HG03571 (cell line): Measurements from ENCODE around the gene ACTN4.

Experiments used
- ATAC-seq: cut with Tn5 transposase; IDR thresholded peaks from one replicate; pipeline ENCODE4 v1.9.1; 2021; ENCODE audit not compliant: unreplicated experiment

The ACTN4 gene

DNA sequence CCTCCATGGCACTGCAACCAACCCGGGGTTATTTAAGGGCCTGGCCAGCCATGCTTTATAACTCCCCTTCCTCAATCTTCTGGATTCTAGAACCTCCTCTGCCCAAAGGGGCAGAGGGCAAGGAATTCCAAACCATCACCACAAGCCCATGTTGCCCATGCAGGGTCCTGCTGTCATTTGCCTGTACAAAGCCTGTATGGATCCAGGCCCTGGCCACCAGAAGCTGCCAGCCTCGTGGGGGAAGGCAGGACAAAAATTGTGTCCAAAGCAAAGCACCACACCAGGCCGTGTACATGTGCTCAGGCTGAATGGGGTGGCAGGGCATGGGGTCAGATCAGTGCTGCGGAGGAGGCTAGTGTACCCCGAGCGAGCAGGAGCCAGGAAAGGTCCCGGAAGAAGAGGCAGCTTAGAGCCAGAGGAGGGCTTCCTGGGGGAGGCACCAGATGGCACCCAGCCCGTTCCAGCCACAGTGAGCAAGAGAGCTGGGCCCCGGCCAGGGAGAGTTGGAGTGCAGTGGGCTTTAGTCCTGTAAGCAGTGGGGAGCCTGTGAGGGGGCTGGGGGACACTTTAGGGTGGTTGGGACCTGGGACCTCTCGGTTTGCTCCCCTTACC is 61.1 kb downstream of the ACTN4 start:
- no peak for ATAC-seq

DNA sequence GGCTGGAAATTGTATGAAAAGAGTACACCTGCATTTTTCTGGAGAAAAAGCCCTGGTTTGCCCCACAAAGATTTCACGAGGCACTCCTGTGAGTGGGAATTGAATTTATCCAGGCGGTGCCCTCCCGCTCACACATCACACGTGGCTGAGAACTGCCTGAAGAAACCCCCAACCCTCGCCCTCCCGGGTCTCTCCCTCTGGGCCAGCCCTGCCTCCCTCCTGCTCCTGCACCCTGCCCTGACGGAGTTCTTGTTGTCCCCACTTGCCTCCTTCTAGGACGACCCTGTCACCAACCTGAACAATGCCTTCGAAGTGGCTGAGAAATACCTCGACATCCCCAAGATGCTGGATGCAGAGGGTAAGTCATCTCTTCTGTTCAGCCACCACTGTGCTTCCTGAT is 61.7 kb downstream of the ACTN4 start:
- no peak for ATAC-seq

DNA sequence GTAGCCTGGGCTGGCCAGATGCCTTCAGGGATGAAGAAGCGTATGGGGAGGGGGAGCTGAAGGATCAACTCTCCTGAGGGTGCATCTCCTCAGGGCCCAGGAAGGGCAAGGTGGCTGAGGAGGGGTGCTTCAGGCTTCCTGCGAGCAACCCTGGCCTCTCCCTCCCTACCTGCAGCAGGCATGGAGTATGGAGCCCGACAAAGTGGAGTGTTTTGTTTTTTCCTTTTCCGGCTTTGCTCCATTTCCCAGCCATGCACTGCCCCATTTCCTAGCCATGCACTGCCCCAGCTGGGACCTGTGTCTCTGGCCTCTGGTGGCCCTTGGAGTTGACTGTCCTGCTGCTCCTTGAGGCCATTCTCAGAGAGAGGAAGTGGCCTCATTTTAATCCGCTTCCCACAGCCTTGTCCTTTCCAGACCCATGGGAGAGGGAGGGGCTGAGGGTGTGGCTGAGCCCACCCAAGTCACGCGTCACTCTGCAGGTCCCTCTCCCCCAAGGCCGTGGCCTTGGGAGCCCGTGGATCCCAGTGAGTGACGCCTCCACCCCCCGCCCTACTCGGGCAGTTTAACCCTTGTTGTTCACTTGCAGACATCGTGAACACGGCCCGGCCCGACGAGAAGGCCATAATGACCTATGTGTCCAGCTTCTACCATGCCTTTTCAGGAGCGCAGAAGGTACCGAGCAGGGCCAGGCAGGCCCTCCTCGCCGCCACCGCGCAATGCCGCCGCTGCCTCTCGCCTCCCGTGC is 62.4 kb downstream of the ACTN4 start:
- ATAC-seq = no peak

DNA sequence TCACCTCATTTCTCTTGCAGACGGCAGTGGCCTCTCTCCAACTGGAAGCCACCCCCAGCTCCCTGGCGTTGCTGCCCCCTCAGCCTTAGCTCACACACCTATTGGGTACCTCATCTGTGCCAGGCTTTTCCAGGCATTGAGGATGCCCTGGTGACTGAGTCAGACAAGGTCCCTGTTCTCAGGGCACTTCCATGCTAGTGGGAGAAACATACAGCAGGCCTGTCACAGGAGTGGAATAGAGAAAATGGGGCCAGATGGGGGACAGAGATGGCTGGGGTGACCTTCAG is 62.9 kb downstream of the ACTN4 start:
- no peak for ATAC-seq

DNA sequence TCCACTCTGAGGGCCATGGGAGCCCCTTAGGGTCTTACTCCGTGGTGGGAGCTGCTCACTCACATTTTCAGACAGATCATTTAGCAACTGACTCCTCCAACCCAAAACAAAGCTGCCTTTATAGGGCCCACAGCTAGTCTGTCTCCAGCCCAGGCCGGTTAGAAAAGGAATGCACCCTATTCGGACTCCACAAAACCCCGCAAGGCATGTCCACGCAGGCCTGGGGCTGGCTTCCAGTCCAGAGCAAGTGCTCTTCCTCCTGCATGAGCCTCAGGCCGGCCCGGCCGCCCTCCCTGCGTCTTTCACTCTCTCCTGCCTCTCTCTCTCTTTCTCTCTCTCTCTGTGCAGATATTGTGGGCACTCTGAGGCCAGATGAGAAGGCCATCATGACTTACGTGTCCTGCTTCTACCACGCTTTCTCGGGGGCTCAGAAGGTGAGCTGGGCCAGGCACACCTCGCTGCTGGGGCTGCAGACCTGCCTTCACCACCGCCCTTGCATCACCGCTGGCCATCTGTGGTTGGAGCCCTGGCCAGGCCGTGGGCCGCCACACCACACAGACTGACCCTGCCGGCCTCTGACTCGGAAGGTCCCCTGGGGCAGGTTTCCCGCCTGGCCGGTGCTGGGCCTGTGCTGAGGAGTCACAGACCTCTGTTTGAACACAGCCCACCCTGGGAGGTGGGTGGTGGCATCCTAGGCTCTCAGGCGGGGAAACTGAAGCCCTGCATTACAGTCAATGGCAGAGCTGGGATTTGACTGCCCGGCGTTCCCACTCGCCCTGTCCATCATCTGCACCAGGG is 63.7 kb downstream of the ACTN4 start:
- no peak for ATAC-seq

DNA sequence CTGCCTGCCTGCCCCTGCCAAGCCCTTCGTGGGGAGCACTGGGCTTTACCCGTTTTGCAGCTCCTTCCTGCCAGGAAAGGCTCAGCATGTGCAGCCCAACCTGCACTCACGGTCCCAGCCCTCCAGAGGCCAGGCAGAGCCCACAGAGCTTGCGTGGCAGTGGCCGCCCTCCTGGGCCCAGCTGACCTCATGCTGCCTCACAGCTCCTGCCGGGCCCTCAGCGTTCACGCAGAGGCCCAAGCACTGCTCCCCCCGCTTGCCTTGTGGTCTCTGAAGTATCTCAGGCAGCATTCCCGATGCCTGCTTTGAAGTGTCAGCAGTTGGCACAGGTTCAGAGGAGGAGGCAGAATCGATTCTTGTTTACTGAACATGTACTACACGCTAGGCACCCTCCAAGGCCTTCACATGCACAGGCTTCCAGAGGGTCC is 64.3 kb downstream of the ACTN4 start:
- no peak for ATAC-seq

DNA sequence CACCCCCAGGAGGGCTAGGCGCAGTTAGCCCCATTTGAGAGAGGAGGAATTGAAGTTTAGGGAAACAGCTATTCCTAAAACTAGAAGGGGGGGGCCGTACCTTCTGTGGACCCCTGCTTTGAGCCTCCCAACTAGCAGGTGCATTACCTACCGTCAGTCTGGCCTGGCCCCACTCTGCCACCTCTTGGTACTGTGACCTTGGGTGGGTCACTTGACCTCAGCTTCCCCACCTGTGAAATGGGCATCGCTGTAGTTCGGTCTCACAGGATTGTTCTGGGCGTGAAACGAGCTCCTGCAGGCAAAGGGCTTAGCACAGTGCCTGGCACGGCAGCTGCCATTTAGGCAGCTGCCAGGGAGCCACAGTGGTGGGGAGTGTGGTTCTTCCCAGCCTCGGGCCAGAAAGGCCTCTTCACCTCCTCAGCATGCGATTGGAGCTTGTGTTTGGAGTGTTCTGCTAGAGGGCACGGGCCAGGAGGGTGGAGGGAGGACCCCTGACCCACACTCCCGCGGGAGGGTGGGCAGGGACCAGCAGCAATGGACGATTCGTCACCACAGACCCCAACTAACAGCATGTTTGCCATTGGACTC is 64.8 kb downstream of the ACTN4 start:
- no peak for ATAC-seq

DNA sequence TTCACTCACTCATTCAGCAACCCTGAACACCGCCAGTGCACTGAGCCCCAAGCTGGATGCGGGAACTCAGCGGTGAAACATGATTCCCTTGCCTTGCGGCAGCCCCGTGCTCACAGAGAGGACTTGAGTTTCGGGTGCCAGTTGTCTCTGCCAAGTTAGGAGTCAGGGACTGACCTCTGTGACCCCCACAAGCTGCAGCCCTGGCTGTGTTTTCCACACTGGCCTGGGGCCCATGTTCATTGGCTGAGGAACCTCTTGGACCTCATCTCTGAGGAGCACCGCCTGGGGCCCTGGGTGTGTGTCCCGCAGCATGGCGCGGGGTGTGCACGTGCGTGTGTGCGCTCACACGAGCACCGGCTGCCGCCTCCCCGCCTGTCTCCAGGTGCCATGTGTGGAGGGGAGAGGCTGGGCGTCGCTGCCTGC is 65.8 kb downstream of the ACTN4 start:
- no peak for ATAC-seq

DNA sequence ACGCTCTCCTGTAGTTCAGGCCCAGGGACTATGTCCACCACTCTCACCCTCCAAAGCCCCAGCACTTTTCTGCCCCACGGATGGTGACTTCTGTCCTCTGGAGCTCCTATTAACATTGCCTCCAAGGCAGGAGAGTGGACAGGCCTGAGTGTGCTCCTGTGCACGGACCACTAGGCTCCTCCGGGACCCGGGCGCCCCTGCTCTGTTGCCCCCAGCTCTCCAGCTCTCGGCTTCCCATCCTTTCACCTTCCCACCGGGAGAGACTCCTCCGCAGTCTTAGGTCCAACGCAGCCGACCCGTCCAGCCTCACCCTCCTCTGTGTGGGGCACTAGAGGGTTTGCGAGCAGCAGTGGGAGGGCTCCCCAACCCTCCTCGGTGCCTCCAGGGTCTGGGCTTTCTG is 66.4 kb downstream of the ACTN4 start:
- ATAC-seq = no peak

DNA sequence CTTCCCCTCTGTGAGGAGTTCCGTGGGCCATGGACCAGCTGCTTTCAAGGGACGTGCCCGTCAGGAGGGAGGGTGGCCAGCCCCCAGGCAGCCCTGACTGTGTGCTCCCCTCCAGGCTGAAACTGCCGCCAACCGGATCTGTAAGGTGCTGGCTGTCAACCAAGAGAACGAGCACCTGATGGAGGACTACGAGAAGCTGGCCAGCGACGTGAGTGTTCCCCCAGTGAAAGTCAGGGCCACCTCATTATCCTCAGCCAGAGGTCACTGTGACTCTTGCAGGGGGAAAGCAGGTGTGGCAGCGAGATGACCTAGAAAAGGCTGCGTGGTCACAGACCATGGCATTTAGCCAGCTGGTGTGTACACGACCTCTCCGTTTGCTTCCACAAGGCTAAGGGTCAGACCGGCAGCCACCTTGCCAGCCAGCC is 66.9 kb downstream of the ACTN4 start:
- ATAC-seq = no peak

DNA sequence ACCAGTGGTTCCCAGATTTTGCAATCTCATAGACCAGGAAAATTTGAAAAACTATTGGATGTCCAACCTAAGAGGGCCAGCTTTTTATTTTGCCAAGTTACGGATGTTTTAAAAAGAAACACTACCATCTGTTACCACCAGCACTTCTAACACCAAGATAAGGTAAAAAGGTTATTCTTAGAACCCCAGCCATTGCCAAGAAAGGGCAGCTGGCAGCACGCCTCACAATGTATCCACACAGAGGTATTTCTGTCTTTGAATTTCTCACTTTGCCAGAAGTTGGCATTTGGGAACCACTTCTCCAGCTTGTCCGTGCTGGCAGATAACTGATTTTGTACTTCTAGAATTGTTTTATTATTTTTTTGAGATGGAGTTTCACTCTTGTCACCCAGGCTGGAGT is 68.1 kb downstream of the ACTN4 start:
- ATAC-seq = no peak

DNA sequence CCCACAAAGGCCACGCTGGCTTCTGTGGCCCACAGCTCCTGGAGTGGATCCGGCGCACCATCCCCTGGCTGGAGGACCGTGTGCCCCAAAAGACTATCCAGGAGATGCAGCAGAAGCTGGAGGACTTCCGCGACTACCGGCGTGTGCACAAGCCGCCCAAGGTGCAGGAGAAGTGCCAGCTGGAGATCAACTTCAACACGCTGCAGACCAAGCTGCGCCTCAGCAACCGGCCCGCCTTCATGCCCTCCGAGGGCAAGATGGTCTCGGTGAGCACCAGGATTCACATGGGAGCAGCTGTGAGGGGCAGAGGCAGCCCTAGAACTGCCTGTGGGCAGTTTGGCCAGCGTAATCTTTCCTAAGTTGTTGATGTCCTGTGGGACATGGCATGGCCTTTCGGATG is 69.6 kb downstream of the ACTN4 start:
- ATAC-seq = no peak

DNA sequence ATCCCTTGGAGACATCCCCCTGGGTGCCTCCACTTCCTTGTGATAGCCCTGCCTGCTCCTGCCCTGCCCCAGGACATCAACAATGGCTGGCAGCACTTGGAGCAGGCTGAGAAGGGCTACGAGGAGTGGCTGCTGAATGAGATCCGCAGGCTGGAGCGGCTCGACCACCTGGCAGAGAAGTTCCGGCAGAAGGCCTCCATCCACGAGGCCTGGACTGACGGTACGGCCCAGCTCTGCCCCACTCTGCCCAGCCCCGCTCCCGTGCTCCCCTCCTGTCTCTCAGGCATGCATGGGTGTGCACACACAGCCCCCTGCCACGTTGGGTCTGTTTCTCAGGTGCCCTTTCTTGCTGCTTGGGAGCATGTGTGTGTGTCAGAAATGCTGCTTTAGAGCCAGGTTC is 70.4 kb downstream of the ACTN4 start:
- ATAC-seq = no peak

DNA sequence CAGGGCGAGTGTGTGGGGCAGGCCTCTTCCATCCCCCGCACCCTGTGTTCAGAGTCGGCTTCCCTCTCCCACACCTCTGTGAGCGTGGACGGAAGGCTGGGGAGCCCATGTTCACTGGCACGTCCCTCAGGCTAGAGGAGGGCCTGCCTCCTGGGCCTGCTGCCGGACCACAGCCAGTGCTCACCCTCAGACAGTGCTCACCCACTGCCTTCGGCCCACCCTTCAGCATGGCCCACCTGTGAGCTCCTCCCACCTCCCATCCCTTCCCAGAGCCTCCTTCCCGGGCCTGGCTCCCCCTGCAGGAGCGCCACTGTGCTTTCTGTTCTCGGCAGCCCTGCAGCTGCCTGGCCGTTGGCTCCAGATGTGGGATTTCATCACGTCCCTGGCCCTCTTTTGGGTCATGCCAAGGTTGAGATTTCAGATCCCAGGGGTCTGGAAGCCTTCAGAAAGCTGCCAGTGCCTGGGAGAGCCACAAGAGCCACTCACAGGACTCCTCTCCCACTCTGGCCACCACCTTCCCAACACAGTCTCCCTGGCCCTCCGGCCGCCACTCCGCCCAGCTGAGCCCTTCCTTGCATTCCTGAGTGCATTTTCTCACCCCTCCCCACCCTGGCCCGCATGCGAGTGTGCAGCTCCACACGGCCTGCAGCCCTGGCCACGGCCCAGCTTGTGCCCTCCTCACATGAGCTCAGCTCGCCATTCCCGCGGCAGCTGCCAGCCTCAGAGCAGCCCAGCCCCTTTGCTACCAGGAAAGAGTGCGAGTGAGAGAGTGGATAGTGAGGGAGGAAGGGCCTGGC is 71.5 kb downstream of the ACTN4 start:
- ATAC-seq = no peak

DNA sequence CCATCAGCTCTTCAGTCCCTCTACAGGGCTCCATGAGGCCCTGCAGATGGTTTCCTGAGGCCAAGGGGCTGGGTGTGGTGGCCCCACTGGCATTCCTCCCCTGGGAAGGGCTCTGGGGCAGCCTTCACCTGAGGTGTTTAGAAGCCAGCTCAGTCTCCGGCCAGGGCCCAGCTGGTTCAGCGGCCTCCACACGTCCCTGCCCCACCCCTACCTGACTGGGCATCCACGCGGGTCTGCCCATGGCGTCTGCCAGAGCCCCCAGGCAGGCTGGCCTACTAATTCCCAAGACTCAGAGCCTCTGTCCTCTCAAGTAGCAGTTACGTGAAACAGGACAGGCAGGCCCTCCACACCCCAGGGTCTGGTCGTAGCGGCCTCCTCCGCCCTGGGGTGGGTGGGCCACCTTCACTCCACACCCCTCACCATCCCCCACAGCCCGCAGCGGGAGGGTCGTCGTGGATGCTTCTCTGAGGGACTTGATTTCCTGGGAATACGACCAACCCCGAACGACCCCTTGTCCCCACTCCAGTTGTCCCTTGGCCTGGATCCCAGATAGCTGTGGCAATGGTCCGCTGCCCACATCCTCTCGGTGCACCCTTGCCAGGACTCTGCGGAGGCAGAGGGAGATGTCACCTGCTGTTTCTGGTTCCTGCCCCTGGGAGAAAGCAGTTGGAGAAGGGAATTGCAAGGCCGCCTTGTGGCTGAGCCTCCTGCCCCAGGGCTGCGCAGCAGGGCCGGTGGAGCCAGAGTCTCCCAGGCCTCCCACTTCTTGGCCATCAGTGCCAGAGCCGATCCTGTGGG is 72.5 kb downstream of the ACTN4 start:
- ATAC-seq = no peak

DNA sequence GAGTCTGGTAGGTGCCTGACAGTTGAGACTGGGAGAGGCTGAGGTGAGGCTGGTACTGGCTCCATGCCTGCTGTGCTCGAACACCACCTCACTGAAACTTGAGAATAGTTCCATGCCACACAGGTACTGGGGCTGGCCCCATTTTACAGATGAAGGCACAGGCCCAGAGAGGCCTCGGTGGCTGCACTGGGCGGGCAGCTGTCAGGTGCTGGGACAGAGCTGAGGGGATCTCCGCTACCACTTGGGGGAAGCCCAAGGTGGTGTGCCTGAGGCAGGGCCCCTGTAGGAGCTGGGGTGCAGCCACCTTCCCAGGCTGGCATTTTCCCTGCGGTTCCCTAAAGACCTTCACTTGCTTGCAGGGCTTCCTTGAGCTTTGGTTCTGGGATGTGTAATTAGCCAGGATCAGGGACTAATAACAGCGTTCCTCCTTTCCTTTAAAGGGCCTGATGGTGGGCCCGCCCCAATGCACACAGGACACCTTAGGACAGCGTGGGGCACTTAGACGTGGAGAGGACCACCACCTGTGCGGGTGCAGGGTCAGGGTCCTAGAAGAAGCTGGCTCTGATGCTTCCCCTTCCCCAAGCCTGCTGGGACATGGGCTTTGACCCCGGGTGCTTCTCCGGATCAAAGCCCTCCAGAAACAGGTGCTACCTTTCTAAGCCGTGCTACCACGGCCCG is 73.2 kb downstream of the ACTN4 start:
- ATAC-seq = no peak

DNA sequence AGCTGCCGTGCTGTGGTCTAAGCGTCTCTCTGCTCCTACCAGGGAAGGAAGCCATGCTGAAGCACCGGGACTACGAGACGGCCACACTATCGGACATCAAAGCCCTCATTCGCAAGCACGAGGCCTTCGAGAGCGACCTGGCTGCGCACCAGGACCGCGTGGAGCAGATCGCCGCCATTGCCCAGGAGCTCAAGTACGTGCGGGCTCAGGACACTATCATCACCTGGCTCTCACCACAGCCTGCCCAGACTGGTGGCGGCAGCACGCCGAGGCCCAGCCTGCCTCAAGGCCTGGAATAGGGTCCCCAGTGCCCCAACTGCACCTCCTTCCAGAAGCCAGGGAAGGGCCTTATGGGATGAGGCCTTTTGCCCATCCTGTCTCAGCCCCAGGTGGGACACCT is 74.0 kb downstream of the ACTN4 start:
- ATAC-seq = no peak

DNA sequence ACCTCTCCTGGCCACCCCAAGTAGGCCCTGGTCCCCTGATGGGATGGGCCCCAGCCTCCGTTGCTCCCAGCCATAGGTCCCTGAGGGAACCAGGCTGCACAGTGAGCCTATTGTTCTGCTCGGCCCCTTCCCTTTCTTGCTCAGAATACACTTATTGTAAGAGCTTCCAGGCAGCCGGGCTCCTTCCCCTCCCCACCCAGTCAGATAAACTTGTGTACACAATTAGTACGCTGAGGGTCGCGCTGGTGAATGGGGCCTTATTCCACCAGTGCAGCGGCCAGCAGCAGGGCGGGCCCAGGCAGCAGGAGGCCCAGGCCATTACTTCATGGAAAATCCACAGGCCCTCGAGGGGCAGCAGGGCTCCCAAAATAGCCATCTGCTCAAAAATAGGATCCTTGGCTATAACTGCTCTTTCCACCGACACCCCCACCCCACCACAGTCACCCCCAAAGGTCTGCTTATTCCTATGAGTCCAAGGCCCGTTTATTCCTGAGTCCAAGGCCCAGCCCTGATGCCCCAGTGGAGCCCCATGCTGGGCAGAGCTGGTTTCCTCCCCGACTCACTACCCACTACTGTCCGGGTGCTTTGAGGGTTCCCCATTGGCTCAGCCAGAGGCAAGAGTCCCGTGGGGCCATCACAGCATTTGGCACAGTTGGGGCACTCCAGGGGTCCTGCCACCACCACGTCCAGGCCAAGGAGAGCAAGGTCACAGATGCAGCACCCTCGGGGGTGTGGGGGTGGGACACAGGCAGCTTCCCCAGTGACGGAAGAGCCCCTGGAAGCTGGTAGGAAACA is 74.7 kb downstream of the ACTN4 start:
- ATAC-seq = no peak
